ENCODE data around the gene SFPQ. TPM values are rescaled to one million over a fixed set of nuclear protein-coding genes. Genes with fewer than 3 reads are reported as not detected.

SFPQ gene
- total and polyA plus RNA-seq, 3 donors from 2014 or later = 297 to 436 (median 417) TPM

- Histone ChIP-seq H3K4me1 (peaks cover 27% of the 10 kb centered on the region), H3K27me3 (no peaks in the 10 kb centered on the region), H3K27ac (no peak overlapping the region), H3K4me3 (no peak overlapping the region), H3K36me3 (ENCODE audit: low read depth, missing control alignments) (peaks cover 6% of the 10 kb centered on the region), H3K9me3 (no peaks in the 10 kb centered on the region)
- intact Hi-C loops (cut with DNase I; ENCODE audit: low total_unique reads) = no loop called here
- DNase-seq = no peak
- WGBS, 2 donors = 59 to 61% methylated on average over 5 of the region's 5 CpGs
- TF ChIP-seq POLR2A (IDR thresholded peaks at IDR 0.05) = no peak
- no peak for TF ChIP-seq CTCF (IDR thresholded peaks at IDR 0.05)
Observed at GRCh38 chr1:35185200-35185599, 7.7 kb downstream of the SFPQ start.

DNA sequence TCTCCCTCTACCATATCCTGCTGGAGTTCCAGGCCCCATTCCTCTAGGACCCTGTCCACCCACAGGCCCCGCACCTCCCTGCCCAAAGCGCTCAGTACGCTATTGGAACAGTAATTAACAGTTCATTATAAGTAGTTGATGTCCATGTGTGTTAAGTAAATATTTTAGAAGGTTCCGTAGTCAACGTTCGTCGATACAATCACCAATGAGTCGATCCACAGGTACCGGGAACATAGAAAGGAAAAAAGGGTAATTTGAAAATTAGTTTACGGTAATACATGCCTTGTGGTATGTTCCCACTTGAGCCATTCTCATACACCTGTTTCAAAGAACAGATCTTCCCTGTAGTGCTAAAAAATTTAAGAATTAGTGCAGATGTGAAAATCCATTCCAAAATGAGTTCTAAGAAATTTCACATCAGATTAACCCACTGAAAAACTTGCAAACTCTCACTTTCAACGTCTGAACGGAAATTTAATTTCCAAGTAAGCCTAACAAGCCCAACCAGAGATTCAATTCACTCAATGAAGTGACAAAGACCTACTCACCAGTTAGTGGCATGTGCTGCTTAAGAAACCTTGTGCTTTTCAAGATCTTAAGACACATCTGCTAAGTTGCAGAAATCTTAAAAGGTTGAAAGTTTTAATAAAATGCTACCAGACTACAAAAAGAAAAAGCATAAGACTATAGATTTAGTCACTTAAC is 8.3 kb downstream of the SFPQ start:
- 82 to 84% methylated on average over 12 of the region's 12 CpGs for WGBS, 2 donors
- H3K4me1 ChIP-seq = peaks cover 21% of the 10 kb centered on the region

DNA sequence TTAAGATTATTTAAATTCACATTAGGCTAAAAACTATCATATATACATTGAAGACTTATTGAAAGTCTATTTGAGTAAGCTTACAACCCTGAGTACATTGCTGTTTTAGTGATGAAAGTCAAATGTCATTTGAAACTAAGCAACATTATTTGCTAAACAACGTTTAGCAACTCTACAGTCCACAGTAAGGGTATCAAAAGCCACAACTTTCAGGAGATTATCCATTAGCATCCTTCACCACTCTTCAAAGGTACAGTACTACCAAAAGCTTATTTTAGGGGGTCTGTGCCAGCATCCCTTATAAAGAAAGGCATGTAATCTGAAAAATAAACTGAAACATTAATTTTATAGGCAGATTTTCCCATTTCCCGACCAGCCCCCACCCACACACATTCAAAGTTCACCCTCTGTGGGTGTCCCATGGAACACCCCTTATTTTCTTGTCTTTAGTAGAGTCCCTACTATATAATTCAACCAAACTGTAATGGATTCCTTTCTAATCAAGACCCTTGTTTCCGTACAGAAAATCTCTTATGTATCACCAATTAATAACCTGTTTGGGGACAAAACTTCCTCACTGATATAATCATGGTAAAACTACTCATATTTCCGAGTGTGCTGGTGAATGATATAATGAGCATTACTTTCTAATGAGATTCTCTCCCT is 11.0 kb downstream of the SFPQ start:
- Histone ChIP-seq H3K9me3 (no peaks in the 10 kb centered on the region), H3K36me3 (ENCODE audit: low read depth, missing control alignments) (no peaks in the 10 kb centered on the region), H3K27me3 (no peaks in the 10 kb centered on the region), H3K4me3 (no peak overlapping the region), H3K4me1 (peaks cover 8% of the 10 kb centered on the region), H3K27ac (no peak overlapping the region)
- TF ChIP-seq POLR2A (IDR thresholded peaks at IDR 0.05) (no peak), CTCF (IDR thresholded peaks at IDR 0.05) (no peak)
- WGBS, 2 donors = 40 to 49% methylated on average over 4 of the region's 4 CpGs
- no peak for DNase-seq
- intact Hi-C loops (cut with DNase I; ENCODE audit: low total_unique reads) = no loop called here

More for the DNA sequence above, 8.3 kb downstream of the SFPQ start:
- H3K27ac ChIP-seq = no peak overlapping the region
- no peaks in the 10 kb centered on the region for H3K9me3 ChIP-seq
- no peak overlapping the region for H3K4me3 ChIP-seq
- peaks cover 6% of the 10 kb centered on the region for H3K36me3 ChIP-seq (ENCODE audit: low read depth, missing control alignments)
- TF ChIP-seq CTCF (IDR thresholded peaks at IDR 0.05) (no peak), POLR2A (IDR thresholded peaks at IDR 0.05) (no peak)
- H3K27me3 ChIP-seq = no peaks in the 10 kb centered on the region
- intact Hi-C loops (cut with DNase I; ENCODE audit: low total_unique reads) = no loop called here
- no peak for DNase-seq

GRCh38 chr1:35180776-35181374 is 12.1 kb downstream of the SFPQ start:
- Histone ChIP-seq H3K4me3 (no peak overlapping the region), H3K27ac (no peak overlapping the region), H3K4me1 (no peaks in the 10 kb centered on the region), H3K27me3 (no peaks in the 10 kb centered on the region), H3K36me3 (ENCODE audit: low read depth, missing control alignments) (no peaks in the 10 kb centered on the region), H3K9me3 (no peaks in the 10 kb centered on the region)
- TF ChIP-seq POLR2A (IDR thresholded peaks at IDR 0.05) (no peak), CTCF (IDR thresholded peaks at IDR 0.05) (no peak)
- 86 to 92% methylated on average over 7 of the region's 7 CpGs for WGBS, 2 donors
- DNase-seq = no peak
- intact Hi-C loops (cut with DNase I; ENCODE audit: low total_unique reads) = no loop called here

Data from testis (tissue), 3 donors.